MCF 10A (cell line): ENCODE measurements around the gene CEP85L. TPM values are rescaled to one million over a fixed set of nuclear protein-coding genes. Genes with fewer than 3 reads are reported as not detected.

Experiments
- BruUV-seq: library from RNA; stranded (reverse); fragments of 400-500 nt; replicated peaks from 2 replicates; lab custom pipeline; 2021; lab: Mats Ljungman, UMichigan
- CTCF ChIA-PET: fragments of 300-600 bp; sonication (Branson Sonifier 250); formaldehyde crosslinking; extraction: SDS; loops from one replicate; lab custom pipeline; 2021; ENCODE audit warnings: antibody characterized with exemption, inconsistent platforms; lab: Yijun Ruan, JAX
- POLR2A ChIA-PET: fragments of 300-600, 350-650 bp; sonication (Branson Sonifier 250); formaldehyde crosslinking; extraction: SDS; loops from one replicate; lab custom pipeline; 2020; ENCODE audit warnings: antibody characterized with exemption, inconsistent platforms; lab: Yijun Ruan, JAX
- DNase-seq: peaks from one replicate; pipeline ENCODE4 v3.0.0-alpha.2; 2018; ENCODE audit not compliant: unreplicated experiment
- H3K27ac Mint-ChIP-seq: one replicate; pipeline ENCODE4 v1.8.0; 2022; ENCODE audit warnings: mild to moderate bottlenecking, low read depth, mixed read lengths; ENCODE audit not compliant: unreplicated experiment
- H3K27me3 Mint-ChIP-seq: one replicate; pipeline ENCODE4 v1.8.0; 2022; ENCODE audit warnings: mixed read lengths; ENCODE audit not compliant: insufficient read depth, unreplicated experiment
- H3K36me3 Mint-ChIP-seq: one replicate; pipeline ENCODE4 v1.8.0; 2022; ENCODE audit warnings: mild to moderate bottlenecking, moderate library complexity, mixed read lengths; ENCODE audit not compliant: insufficient read depth, unreplicated experiment
- H3K4me1 Mint-ChIP-seq: one replicate; pipeline ENCODE4 v1.8.0; 2022; ENCODE audit warnings: mixed read lengths; ENCODE audit not compliant: insufficient read depth, unreplicated experiment
- H3K4me3 Mint-ChIP-seq: one replicate; pipeline ENCODE4 v1.8.0; 2022; ENCODE audit warnings: mild to moderate bottlenecking, moderate library complexity, mixed read lengths; ENCODE audit not compliant: unreplicated experiment
- H3K9me3 Mint-ChIP-seq: one replicate; pipeline ENCODE4 v1.8.0; 2022; ENCODE audit warnings: mixed read lengths; ENCODE audit not compliant: unreplicated experiment
- CTCF ChIP-seq: fragments of 200-600 bp; IDR thresholded peaks from one replicate; pipeline ENCODE4 v1.8.0; 2022; ENCODE audit warnings: antibody characterized with exemption, mild to moderate bottlenecking; ENCODE audit not compliant: unreplicated experiment
- intact Hi-C: fragments of 100-400 bp; cut with micrococcal nuclease; formaldehyde crosslinking; loops from 2 replicates; pipeline ENCODE4 v1.14.1; 2022
- total RNA-seq: library from RNA; stranded (reverse); gene quantifications from 2 replicates; pipeline ENCODE4 v1.2.3, GENCODE V29; 2022

Gene CEP85L
- total RNA-seq, 1 experiment from 2014 or later, result 8.4 TPM

DNA sequence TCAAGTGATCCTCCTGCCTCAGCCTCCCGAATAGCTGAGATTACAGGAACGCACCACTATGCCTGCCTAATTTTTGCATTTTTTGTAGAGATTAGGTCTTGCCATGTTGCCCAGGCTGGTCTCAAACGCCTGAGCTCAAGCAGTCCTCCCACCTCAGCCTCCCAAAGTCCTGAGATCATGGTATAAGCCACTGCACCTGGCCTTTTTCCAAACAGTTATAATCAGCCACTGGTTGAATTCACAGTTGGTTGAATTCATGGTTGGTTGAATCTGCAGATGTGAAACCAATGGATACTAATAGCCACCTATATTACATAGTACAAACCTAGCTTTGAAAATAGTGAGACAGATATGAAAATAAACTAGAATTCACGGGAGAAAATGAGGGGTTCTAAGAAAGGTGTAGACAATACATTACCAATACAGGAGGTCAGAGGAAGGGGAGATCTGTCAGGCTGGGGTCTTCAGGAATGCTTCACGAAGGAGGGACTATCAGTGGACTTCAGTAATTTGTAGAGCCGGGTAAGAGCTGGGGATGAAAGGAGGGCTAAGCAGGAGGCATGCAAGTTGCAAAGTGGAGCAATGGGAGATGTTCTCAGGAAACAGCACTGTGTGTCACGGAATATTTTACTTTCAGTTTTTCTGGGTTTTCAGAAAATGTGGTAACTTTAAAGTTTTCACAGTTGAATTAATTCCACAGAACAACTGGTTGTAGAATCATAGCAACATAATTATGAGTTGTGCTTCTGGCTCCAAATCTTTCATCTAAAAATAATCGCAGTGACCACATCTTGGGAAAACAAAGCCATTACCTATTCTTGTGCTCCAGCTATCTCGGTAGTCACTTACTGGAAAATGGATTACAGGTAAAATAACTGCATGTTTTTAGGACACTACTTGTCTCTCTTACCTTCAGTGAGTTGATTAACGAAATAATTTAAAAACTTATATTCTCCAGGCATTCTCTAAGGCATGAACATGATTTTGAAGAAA lies 12.9 kb upstream of the CEP85L start:
- no TSS peak for BruUV-seq
- peak overlapping the region; percentile 46 for H3K4me3 Mint-ChIP-seq
- no peak for DNase-seq
- intact Hi-C loops, result no loop called here
- H3K4me1 Mint-ChIP-seq, result peaks cover 7% of the 10 kb centered on the region
- no peaks in the 10 kb centered on the region for H3K36me3 Mint-ChIP-seq
- H3K27ac Mint-ChIP-seq, result no peak overlapping the region
- H3K27me3 Mint-ChIP-seq, result no peaks in the 10 kb centered on the region
- no peak for TF ChIP-seq CTCF
- ChIA-PET CTCF (interaction anchor here (0.6 to 0.7 kb wide), 2 partner anchors 137 to 720 kb away, joined by 3 read pairs; no protein-coding TSS in a partner anchor), POLR2A (no interaction called here)
- no peaks in the 10 kb centered on the region for H3K9me3 Mint-ChIP-seq

DNA sequence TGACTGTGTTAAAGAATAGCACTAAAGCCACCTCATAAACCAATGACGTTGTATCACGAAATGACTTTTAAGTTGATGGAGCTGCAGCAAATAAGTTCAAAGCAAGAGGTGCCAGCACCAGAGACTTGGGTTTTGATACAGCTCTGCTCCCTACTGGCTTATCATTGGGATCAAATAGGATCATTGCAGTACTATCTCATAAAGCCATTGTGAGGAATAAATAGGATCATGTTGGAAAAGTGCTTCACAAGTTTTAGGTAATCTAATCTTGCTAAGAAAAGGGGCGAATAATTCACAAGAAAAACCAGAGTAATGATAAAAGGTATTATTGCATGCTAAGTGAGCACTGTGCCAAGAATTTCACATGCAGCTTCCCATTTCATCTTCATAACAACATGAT lies 10.4 kb upstream of the CEP85L start:
- no peak for TF ChIP-seq CTCF
- BruUV-seq, result no TSS peak
- no peaks in the 10 kb centered on the region for H3K9me3 Mint-ChIP-seq
- H3K27me3 Mint-ChIP-seq, result no peaks in the 10 kb centered on the region
- H3K27ac Mint-ChIP-seq, result no peak overlapping the region
- H3K4me3 Mint-ChIP-seq, result no peak overlapping the region
- DNase-seq, result no peak
- H3K36me3 Mint-ChIP-seq, result no peaks in the 10 kb centered on the region
- ChIA-PET POLR2A (no interaction called here), CTCF (no interaction called here)
- H3K4me1 Mint-ChIP-seq, result no peaks in the 10 kb centered on the region
- intact Hi-C loops, result no loop called here

DNA sequence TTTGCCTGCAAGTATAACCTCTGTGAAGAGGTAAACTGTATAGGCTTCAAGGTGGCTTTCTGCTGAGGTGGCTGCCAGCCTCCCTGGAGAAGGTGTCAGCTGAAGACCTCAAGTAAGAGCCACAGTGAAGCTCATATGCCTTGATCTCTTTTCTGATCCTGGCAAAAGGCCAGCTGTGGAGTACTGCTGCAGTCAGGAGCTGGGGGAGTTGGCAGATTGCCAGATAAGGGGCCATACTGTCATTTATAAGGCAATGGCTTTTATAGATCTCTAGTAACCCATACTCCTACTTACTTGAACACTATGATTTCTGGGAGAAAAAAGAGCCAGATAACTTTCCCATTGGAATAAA lies 8.8 kb upstream of the CEP85L start:
- peak; percentile 15 for DNase-seq
- CTCF ChIA-PET, result interaction anchor here (1.0 kb wide), 1 partner anchor 78 kb away, joined by 4 read pairs; no protein-coding TSS in a partner anchor
- Mint-ChIP-seq H3K4me1 (no peaks in the 10 kb centered on the region), H3K27ac (no peak overlapping the region), H3K4me3 (no peak overlapping the region), H3K27me3 (no peaks in the 10 kb centered on the region), H3K9me3 (no peaks in the 10 kb centered on the region), H3K36me3 (no peaks in the 10 kb centered on the region)
- TF ChIP-seq CTCF, result no peak
- BruUV-seq, result no TSS peak
- POLR2A ChIA-PET, result interaction anchor here (1.0 kb wide), 1 partner anchor 9 kb away, joined by 3 read pairs; no protein-coding TSS in a partner anchor
- intact Hi-C loops, result no loop called here

- ChIA-PET CTCF (interaction anchor here (1.0 kb wide), 1 partner anchor 79 kb away, joined by 4 read pairs; no protein-coding TSS in a partner anchor), POLR2A (interaction anchor here (1.0 kb wide), 1 partner anchor 9 kb away, joined by 3 read pairs; no protein-coding TSS in a partner anchor)
- no peaks in the 10 kb centered on the region for H3K36me3 Mint-ChIP-seq
- DNase-seq, result no peak
- H3K4me3 Mint-ChIP-seq, result no peak overlapping the region
- H3K4me1 Mint-ChIP-seq, result no peaks in the 10 kb centered on the region
- H3K27me3 Mint-ChIP-seq, result no peaks in the 10 kb centered on the region
- H3K27ac Mint-ChIP-seq, result no peak overlapping the region
- intact Hi-C loops, result no loop called here
- no TSS peak for BruUV-seq
- no peaks in the 10 kb centered on the region for H3K9me3 Mint-ChIP-seq
- no peak for TF ChIP-seq CTCF
Measured at GRCh38 chr6:118659513-118660217, 8.3 kb upstream of the CEP85L start.
